ENCODE data around the gene BDP1.
A peak's percentile ranks its signal among the peaks of the same experiment; 100 is the strongest.
"Not testable (repeated sequence)": the region's sequence is repeated elsewhere in the genome, so short reads cannot be mapped to it uniquely, and the experiment has no call there.

BDP1 gene

DNA sequence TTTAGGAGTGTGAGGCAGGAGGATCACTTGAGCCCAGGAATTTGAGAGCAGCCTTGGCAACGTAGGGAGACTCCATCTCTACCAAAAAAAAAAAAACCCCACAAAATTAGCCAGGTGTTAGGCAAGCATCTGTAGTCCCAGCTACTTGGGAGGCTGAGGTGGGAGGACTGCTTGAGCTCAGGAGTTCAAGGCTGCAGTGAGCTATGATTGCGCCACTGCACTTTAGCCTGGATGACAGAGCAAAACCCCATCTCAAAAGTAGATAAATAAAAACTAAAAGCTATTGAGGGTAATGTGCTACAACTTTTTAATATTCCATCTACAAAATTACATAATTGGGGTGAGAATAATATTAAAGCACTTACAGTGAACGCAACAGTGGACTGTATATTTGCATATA is 5.9 kb downstream of the BDP1 start:
- DNase-seq = no peak

DNA sequence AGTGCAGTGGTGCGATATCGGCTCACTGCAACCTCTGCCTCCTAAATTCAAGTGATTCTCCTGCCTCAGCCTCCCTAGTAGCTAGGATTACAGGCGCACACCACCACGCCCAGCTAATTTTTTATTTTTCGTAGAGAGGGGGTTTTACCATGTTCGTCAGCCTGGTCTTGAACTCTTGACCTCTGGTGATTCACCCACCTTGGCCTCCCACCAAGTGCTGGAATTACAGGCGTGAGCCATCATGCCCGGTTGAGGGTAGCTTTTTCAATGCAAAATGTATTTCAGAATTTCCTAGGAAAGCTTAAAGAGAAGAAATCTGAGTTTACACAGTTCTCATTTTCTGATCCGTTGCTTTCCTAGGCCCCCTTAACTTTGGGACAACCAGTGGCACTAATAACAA is 15.7 kb downstream of the BDP1 start:
- no peak for DNase-seq

DNA sequence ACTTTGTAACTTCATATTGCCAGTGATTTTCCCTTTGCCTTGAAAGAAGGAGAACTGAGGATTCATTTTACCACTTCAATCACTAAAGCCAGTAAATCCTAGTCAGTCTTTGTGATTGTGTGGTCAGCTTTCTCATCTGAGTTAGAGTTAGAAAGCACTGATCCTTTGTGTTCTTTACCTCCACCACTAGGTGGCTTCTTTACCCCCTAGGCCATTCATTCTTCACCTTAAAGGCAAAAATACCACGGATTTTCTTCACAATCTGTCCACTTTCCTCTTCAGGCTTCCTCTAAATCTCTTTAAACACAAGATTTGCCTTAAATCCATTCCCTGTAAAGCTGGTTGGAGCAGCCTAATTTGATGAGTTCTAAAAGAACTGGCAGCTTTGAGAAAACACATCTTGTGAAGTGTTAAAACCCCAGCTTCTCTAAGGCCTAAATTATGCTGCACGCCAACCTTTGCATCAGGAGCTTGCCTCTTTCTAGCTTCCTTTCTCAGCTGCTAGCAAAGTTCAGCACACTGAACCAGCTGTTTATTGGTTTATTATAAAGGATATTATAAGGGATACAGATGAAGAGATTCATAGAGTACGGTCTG is 20.4 kb downstream of the BDP1 start:
- no peak for DNase-seq

DNA sequence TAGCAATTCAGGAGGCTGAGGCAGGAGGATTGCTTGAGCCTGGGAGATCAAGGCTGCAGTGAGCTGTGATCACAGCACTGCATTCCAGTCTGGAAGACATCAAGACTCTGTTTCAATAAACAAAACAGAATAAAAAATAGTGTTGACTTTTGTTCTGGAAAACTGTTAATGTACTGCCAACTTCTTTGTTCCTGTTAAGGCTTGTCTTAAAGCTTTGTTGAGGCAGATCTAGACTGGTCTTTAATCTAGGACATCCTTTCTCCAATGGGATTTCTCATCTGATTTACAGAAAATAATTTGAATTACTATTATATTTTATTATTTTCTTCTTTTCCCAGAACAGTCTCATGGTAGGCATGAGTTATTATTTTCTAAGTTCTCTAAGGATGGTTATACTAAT is 26.0 kb downstream of the BDP1 start:
- no peak for DNase-seq

DNA sequence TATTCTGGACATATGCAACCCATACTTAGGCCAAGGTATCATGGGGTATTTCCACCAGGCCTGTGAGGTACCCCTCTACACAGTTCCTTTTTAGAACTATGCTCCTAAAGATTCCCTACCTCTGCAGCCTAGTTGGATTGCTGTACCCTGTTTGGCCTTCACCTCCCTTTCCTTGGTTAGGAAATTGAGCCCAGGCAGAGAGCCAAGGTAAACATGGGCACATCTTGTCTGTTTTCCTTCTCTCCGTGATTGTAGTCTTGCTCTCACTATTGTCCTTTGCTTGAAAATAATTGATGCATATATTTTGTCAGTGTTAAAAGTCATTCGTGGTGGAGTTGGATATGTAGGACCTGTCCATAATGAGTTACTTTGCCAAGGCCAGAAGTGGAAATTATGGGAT is 26.7 kb downstream of the BDP1 start:
- peak; percentile 51 for DNase-seq

DNA sequence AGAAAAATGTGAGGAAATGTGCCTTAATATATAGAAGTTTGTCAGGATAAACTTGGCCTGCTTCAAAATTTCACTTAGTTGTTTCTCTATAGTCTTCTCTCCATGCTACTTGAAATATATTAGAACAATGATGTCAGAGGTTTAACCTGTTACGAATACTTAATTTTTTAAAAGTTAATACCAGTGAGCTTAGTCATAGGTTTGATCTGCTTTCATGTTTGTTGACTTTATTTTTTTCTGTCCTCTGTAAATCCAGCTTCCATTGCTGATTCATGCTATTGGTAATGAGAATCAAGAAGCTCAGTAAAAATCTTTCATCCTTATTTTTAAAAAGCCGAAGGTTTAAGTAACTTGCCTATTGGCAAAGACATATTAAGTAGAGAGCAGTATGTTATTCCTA is 27.9 kb downstream of the BDP1 start:
- DNase-seq = no peak

DNA sequence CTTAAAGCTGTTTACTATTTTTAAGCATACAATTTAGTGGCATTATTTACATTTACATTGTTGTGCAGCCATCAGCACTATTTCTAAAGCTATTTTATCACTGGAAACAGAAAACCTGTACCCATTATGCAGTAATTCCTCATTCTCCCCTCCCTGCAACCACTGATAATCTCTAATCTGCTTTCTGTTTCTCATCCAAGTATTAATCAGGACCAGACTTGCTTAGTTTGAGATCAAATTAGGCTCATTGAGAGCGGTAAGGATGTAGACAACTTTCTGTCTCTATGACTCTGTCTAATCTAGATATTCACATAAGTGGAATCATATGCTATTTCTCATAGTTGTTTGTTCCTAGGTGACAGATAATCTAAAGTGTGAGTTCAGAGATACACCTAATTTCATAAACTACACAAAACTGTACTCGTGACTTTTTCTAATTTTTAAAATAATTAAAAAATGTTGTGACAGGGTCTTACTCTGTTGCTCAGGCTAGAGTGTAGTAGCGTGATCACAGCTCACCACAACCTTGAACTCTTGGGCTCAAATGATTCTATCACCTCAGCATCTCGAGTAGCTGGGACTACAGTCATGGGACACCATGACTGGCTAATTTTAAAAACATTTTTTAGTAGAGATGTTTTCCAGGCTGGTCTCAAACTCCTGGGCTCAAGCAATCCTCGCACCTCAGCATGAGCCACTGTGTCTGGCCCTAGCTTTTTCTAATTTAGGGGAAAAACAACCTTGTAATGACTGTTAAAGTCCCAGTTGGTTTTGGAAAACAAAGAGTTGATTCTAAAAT is 37.6 kb downstream of the BDP1 start:
- DNase-seq = no peak

DNA sequence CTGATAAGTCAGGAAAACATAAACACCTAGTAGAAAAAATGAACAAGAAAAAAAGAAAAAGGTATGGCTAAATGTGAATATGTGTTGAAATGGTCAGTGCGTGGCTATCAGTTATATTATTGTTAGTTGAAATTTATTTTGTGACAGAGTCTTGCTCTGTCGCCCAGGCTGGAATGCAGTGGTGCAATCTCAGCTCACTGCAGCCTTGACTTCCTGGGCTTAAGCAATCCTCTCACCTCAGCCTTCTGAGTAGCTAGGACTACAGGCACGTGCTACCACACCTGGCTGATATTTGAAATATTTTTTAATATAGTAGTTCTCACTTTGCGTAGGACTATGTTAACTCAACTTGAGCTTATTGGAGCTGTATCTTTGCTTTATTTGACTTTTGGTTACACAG is 38.8 kb downstream of the BDP1 start:
- not testable (repeated sequence) for DNase-seq

DNA sequence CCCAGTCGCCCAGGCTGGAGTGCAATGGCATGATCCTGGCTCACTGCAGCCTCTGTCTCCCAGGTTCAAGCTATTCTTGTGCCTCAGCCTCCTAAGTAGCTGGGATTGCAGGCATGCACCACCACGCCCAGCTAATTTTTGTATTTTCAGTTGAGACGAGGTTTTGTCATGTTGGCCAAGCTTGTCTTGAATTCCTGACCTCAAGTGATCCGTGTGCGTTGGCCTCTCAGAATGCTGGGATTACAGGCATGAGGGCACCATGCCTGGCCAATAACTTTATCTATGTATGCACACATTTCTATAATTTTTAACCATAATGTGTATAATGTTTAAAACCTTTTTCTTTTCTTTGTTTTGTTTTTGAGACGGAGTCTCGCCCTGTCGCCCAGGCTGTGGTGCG is 43.3 kb downstream of the BDP1 start:
- DNase-seq = not testable (repeated sequence)

DNA sequence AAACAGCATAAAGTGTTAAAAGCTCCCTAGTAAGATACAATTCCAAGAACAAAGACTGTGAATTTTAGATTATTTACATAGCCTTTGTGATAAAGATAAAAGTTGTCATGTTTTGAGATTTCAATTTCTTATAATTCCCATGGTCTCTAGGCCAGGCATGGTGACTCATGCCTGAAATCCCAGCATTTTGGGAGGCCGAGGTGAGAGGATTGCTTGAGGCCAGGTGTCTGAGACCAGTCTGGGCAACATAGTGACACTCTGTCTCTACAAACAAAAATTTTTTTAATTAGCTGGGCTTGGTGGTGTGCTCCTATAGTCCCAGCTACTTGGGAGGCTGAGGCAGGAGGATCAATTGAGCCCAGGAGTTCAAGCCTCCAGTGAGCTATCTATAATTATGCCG is 48.1 kb downstream of the BDP1 start:
- DNase-seq = no peak

DNA sequence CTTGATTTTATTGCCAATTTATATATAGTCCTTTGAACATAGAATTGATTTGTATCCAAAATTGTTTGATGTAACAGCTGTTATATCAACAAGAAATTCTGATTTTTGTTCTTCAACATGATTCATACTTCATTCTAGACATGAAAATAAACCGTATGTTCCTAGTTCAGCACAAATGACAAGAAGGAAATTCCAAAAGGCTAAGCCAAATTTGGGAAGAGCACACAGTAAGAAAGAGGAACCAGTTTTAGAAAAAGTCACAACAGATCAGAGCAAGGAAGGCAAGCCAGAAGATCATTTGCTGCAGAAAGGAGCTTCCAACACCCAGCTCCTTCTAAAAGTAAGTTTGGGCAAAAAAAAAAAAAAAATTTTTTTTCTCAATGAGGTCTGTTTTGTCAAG is 66.7 kb downstream of the BDP1 start:
- DNase-seq = no peak

DNA sequence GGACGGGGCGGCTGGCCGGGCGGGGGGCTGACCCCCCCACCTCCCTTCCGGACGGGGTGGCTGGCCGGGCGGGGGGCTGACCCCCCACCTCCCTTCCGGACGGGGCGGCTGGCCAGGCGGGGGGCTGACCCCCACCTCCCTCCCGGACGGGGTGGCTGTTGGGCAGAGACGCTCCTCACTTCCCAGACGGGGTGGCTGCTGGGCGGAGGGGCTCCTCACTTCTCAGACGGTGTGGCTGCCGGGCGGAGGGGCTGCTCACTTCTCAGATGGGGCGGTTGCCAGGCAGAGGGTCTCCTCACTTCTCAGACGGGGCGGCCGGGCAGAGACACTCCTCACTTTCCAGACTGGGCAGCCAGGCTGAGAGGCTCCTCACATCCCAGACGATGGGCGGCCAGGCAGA is 70.2 kb downstream of the BDP1 start:
- not testable (repeated sequence) for DNase-seq

DNA sequence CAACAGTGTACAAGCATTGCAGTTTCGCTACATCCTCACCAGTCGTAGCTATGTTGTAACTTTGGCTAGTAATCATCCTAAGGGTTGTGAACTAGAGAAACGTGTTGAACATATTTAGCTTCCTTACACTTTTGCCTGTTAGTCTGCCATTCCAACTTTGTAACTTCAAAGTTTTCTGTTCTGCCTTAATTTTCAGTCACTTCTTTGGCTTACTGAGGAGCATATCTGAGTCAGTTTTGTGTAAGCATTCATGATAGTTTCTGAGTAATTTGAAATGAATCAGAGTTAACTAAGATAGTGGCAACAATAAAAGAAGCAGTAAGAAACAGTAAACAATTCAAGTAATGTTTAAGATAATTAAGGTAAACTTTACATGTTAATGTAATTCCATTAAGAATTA is 72.8 kb downstream of the BDP1 start:
- no peak for DNase-seq

DNA sequence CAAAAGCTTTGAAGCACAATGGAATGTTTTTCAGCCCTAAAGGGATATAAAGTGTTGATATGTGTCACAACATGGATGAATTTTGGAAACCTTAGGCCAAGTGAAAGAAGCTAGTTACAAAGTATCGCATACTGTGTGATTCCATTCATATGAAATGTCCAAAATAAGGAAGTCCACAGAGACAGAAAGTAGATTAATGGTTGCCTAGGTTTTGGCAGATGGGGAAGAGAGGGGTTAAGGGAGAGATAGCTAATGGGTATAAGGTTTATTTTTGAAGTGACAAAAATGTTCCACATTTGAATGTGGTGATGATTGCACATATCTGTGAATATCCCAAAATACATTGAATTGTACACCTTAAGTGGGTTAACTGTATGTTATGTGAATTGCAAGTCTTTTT is 74.2 kb downstream of the BDP1 start:
- DNase-seq = no peak

DNA sequence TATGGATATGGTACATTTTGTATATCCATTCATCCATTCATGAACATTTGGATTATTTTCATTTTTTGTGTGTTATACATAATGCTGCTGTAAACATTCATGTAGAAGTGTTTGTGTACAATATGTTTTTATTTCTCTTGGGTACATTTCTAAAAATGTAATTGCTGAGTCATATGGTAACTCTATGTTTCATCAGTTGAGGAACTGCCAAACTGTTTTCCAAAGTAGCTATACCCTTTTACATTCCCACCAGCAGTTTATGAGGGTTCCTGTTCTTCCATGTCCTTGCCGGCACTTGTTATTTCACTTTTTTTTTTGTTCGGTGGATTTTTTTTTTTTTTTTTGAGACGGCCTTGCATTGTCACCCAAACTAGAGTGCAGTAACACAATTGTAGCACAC is 77.7 kb downstream of the BDP1 start:
- DNase-seq = no peak

DNA sequence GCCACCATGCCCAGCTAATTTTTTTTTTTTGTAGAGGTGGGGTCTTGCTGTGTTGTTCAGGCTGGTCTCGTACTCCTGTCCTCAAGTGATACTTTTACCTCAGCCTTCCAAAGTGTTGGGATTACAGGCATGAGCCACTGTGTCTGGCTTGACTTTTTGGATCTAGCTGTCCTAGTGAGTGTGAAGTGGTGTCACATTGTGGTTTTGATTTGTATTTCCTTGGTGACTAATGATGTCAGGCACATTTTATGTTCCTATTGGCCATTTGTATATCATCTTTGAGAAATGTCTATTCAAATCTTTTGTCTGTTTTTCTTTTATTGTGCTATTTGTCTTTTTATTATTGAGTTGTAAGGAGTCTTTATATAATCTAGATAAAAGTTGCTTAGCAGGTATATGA is 78.2 kb downstream of the BDP1 start:
- no peak for DNase-seq

DNA sequence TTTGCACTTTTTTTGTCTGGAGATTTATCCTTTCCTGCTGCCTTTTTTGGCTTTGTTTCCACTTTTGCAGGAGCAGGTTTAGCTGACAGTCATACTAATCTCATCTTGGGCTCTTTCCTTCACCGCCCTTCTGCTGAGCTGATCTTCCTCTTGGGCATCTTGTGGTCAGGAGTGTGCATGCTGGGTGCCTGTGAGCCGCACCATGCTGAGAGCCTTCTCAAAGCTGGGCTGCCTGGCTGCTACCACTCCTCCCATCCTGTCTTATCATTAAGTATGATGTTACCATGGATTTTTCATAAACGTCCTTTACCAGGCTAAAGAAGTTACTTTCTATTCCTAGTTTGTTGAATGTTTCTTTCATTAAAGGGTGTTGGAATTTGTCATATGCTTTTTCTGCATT is 82.2 kb downstream of the BDP1 start:
- no peak for DNase-seq

DNA sequence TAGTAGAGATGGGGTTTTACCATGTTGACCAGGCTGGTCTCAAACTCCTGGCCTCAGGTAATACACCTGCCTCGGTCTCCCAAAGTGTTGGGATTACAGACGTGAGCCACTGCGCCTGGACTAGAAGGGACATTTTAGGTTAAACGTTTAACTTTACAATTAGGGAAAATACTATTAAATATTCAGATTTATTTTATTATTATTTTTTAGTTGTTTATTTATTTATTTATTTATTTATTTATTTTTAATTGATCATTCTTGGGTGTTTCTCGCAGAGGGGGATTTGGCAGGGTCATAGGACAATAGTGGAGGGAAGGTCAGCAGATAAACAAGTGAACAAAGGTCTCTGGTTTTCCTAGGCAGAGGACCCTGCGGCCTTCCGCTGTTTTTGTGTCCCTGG is 95.4 kb downstream of the BDP1 start:
- DNase-seq = not testable (repeated sequence)

DNA sequence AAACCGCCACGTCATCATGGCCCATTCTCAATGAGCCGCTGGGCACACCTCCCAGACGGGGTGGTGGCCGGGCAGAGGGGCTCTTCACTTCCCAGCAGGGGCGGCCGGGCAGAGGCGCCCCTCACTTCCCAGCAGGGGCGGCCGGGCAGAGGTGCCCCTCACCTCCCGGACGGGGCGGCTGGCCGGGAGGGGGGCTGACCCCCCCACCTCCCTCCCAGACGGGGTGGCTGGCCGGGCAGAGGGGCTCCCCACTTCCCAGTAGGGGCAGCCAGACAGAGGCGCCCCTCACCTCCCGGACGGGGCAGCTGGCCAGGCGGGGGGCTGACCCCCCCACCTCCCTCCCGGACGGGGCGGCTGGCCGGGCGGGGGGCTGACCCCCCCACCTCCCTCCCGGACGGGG is 96.1 kb downstream of the BDP1 start:
- DNase-seq = not testable (repeated sequence)

DNA sequence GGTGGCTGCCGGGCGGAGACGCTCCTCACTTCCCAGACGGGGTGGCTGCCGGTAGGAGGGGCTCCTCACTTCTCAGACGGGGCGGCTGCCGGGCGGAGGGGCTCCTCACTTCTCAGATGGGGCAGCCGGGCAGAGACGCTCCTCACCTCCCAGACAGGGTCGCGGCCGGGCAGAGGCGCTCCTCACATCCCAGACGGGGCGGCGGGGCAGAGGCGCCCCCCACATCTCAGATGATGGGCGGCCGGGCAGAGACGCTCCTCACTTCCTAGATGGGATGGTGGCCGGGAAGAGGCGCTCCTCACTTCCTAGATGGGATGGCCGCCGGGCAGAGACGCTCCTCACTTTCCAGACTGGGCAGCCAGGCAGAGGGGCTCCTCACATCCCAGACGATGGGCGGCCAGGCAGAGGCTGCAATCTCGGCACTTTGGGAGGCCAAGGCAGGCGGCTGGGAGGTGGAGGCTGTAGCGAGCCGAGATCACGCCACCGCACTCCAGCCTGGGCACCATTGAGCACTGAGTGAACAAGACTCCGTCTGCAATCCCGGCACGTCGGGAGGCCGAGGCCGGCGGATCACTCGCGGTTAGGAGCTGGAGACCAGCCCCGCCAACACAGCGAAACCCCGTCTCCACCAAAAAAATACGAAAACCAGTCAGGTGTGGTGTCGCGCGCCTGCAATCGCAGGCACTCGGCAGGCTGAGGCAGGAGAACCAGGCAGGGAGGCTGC is 96.7 kb downstream of the BDP1 start:
- DNase-seq = not testable (repeated sequence)

DNA sequence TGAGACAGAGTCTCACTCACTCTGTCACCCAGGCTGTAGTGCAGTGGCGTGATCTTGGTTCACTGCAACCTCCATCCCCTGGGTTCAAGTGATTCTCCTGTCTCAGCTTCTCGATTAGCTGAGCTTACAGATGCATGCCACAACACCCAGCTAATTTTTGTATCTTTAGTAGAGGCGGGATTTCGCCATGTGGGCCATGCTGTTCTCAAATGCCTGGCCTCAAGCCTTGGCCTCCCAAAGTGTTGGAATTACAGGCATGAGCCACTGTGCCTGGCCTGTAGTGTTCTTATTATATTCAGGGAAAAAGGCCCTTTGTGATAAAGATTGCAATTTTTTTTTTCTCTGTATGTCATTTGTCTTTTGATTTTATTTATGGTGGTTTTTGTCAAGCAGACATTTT is 107.7 kb downstream of the BDP1 start:
- DNase-seq = no peak

DNA sequence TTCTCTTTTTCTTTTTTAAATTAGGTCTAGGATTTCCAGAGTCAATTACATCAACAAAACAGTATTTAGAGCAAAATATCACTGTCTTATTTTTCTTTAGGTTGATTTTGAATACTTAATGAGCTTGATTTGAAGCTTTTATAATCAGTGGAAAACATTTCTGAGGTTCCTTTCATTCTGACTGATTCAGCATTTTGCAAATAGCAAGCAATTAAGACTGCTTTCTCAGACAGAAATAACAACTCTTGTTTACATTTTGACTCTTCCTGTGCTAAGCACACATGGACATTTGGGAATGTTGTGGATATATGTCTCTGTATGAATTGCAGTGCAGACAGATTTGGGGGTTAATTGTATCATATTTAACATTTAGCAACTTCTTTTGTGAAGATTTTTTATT is 109.4 kb downstream of the BDP1 start:
- no peak for DNase-seq

DNA sequence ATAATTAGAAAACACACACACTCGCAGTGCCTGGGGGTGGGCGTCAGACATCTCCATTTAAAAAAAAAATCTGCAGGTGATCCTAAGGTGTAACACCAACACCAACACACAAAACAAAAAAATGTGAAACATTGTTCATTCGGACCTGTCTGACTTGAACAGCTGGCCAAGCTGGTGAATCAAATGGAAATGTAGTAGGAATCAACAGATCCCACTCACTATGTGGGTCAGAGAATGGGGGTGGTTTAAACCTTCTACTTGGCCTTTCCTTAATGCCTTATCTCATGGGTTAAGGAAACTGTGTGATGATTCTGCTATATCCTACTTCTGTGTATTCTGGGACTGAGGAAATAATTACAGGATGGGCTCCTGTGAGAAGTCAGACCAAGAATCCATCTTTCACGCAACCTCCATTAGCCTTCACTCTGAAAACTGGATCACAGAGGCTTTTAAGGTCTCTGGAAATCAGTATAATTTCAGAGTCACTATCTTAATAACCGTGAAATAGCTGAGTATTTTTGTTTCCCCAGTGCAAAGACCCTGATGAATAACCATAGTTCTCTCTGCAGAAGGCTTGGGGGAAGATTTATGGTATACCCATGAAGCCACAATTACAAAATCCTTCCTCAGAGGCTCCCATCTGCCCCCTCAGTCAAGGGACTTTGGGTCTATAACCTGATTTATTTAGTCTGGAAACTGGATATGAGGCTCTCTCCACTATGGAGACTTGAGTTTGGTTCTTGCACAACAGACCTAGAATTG is 114.5 kb downstream of the BDP1 start:
- DNase-seq = no peak

DNA sequence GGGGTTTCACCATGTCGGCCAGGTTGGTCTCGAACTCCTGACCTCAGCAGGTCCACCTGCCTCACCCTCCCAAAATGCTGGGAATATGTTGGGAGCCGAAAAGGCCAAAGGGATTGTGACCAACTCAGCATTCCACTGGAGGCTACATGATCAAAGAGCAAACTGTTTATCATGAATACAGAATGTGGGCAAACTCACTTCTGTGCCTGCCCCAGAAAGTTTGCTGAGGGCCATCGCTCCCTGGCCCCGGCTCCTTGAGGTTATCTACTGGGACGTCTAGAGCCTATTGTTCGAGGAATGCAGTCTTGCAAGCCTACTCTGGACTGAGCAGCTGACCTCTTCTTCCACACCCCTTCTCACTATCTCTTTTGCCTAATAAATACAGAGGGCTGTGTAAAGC is 116.4 kb downstream of the BDP1 start:
- DNase-seq = not testable (repeated sequence)

All from NCI-H2171 treated with DMSO at 0.1 percent for 48 hours (cell line).